COLO668 (cell line): Measurements from ENCODE around the gene WNT8B.

ENCODE experiments used
- DNase-seq: peaks from one replicate; lab custom pipeline; 2025; ENCODE audit not compliant: unreplicated experiment; lab: John Stamatoyannopoulos, UW

WNT8B gene

GRCh38 chr10:100516847-100517246 is 54.0 kb downstream of the WNT8B start:
- DNase-seq, result no peak

DNA sequence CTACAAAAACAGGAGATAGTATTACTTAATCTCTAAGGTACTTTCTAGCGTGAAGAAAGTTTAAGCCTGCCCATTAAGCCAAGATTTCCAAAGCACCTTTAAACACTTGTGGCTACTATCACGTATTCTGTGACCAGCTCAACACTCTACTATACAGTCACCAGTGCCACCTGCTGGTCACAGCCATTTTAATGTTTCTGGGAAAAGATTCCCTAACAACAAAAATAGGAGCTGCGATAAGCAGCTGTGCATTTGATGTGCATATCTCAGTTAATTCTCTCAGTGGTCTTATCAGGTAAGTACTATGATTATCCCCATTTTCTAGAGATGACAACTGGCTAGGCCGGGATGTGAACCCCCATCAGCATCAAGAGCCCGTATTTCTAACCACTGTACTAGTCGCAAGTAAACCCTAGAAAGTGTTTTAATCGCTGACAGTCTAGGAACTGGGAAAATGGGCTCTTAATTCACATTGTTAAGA is 56.0 kb downstream of the WNT8B start:
- peak; percentile 38 for DNase-seq

- no peak for DNase-seq
Observed at GRCh38 chr10:100519311-100520051, 56.7 kb downstream of the WNT8B start, which contains the start of gene SEC31B. Gene SEC31B, minus strand, starts transcription at chr10:100519861. Its CDS starts 2,909 bp downstream, at chr10:100516952.

GRCh38 chr10:100520811-100521210 is 58.0 kb downstream of the WNT8B start:
- DNase-seq, result no peak

GRCh38 chr10:100522107-100522801 is 59.4 kb downstream of the WNT8B start:
- no peak for DNase-seq

- DNase-seq, result no peak
Observed at GRCh38 chr10:100522945-100523344, 60.1 kb downstream of the WNT8B start.

DNA sequence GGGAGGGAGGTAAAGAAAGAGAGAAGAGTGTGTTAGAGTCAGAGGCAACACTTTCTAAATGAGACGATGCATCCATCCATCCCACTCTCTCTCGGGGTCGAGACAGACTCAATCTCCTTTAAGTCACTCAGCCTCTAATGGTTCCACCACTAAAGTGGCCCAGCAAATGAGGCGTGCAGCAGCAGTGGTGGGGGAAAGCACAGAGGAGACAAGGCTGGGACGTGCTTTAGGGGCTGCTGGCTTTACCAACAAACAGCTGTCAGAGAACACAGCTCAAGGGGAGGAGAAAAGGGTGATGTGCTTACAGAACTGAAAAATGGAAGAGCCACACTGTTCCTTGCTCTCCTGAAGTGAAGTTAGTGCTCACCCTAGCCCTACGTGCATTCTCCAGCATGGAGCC is 61.4 kb downstream of the WNT8B start:
- DNase-seq, result no peak

GRCh38 chr10:100524638-100525037 is 61.8 kb downstream of the WNT8B start:
- no peak for DNase-seq

- no peak for DNase-seq
Observed at GRCh38 chr10:100528123-100528886, 65.5 kb downstream of the WNT8B start.

- peak; percentile 2 for DNase-seq
Observed at GRCh38 chr10:100528921-100529474, 66.2 kb downstream of the WNT8B start.

- DNase-seq, result peak; percentile 71
Observed at GRCh38 chr10:100529475-100530298, 66.9 kb downstream of the WNT8B start, which contains the start of gene NDUFB8. Gene NDUFB8, minus strand, starts transcription at chr10:100529871. Its CDS starts 20 bp downstream, at chr10:100529851.

- DNase-seq, result no peak
Observed at GRCh38 chr10:100531761-100532160, 69.0 kb downstream of the WNT8B start.
